HCT116 (cell line): ENCODE results near the gene MOB3A.

ENCODE experiments used
- CBX3 ChIP-seq: IDR thresholded peaks from 2 replicates; pipeline ENCODE4 v1.6.1; 2012; ENCODE audit warnings: low read depth
- CTCF ChIP-seq, 3 experiments: fragments of 200-600 bp in 1 of 3; sonication (generic) in 1 of 3; IDR thresholded peaks in 2 of 3; conservative IDR thresholded peaks in 1 of 3; 2 replicates each; pipeline ENCODE4 v1.5.1; 2012 to 2017; ENCODE audit warnings: low read depth in 2 of 3, low read length in 2 of 3, antibody characterized with exemption in 1 of 3, borderline replicate concordance in 1 of 3, control low read depth in 1 of 3, mild to moderate bottlenecking in 1 of 3, mixed read lengths in 1 of 3, mixed run types in 1 of 3, moderate library complexity in 1 of 3; ENCODE audit not compliant: insufficient read depth in 1 of 3
- EZH2 ChIP-seq: fragments of 200-600 bp; sonication (generic); IDR thresholded peaks from 2 replicates; pipeline ENCODE4 v1.6.1; 2017; ENCODE audit warnings: antibody characterized with exemption, mixed run types
- MAX ChIP-seq: IDR thresholded peaks from 2 replicates; pipeline ENCODE4 v1.6.1; 2012
- POLR2A ChIP-seq: IDR thresholded peaks from 2 replicates; pipeline ENCODE4 v1.7.0; 2011; ENCODE audit warnings: borderline replicate concordance; ENCODE audit not compliant: insufficient read depth, insufficient read length; ENCODE audit errors: extremely low read depth
- RAD21 ChIP-seq: IDR thresholded peaks from 2 replicates; pipeline ENCODE4 v1.6.1; 2012; ENCODE audit warnings: low read depth, mild to moderate bottlenecking
- REST ChIP-seq: IDR thresholded peaks from 2 replicates; pipeline ENCODE4 v1.6.1; 2012; ENCODE audit warnings: low read depth
- TCF7L2 ChIP-seq: IDR thresholded peaks from 2 replicates; pipeline ENCODE4 v1.7.0; 2011; ENCODE audit warnings: borderline replicate concordance, inconsistent platforms; ENCODE audit not compliant: insufficient read depth, insufficient read length; ENCODE audit errors: extremely low read depth
- ZNF274 ChIP-seq: fragments of 200-500 bp; sonication (Bioruptor generic); IDR thresholded peaks from 2 replicates; pipeline ENCODE4 v1.6.1; 2014; ENCODE audit warnings: mild to moderate bottlenecking, low read depth, low read length, inconsistent platforms

- TF ChIP-seq CTCF (IDR thresholded peaks at IDR 0.05 in 2 of 3, conservative IDR thresholded peaks at IDR 0.05 in 1 of 3; ENCODE audit: borderline replicate concordance in 1 of 3, insufficient read depth in 1 of 3, low read depth in 2 of 3, low read length in 2 of 3): no peak
- TF ChIP-seq TCF7L2: no peak
- no peak for TF ChIP-seq ZNF274
- TF ChIP-seq REST: no peak
- no peak for TF ChIP-seq CBX3
- TF ChIP-seq RAD21: no peak
- no peak for TF ChIP-seq EZH2
- TF ChIP-seq POLR2A: no peak
- TF ChIP-seq MAX: no peak
Observed at GRCh38 chr19:2142173-2142829, 46.2 kb upstream of the MOB3A start.
